DMS 273 treated with DMSO at 0.1 percent for 48 hours (cell line): ENCODE measurements around the gene SUGCT.
"Not testable (repeated sequence)": the region's sequence is repeated elsewhere in the genome, so short reads cannot be mapped to it uniquely, and the experiment has no call there.

Source experiments
- DNase-seq: peaks from one replicate; lab custom pipeline; 2025; lab: John Stamatoyannopoulos, UW

Gene SUGCT

DNA sequence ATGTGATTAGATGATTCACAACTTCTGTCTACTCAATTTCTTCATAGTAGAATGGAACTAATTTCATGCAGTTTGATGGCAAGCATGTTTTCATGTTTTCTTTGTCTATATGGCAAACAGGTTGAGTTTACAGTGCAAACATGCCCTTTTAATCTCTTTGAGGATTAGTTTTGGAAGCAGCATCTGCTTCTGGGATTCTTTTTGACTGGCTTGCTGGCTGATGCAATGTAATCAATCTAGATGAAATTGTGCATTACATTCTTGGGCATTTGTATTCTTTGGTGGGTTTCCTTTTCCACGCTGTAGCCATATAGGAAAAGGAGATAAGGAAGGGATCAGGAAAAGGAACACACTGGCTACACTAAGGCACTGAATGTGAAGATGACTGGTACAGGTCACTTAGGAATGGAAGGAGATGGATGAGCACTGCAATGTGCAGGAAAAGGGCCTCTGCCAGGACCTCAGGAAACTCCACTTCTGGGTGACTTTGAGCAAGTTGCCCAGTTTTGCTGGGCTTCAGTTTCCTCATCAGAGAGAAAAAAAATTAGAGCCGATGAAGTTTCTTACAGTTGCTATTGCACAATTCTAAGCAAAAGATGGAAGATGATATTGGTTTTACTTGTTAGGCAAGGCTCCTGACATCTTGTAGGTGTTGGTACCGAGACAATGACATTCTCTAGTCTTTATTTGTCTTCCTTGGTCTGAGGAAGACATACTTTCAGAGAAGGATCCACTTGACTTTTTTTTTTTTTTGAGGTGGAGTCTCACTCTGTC is 269.1 kb downstream of the SUGCT start:
- no peak for DNase-seq

DNA sequence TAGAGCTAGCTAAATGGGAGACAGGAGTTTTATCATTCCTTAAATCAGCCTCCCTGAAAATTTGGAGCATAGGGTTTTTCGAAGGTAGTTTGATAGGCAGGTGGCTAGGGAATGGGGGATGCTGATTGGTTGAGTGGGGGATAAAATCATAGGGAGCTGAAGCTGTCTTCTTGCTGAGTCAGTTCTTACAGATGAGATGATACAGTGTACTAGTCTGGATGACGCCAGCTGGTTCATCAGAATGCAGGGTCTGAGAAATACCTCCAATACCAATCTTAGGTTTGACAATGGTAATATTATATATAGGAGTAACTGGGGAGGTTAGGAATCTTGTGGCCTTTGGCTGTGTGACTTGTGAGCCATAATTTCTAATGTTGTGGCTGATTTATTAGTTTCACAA is 271.2 kb downstream of the SUGCT start:
- no peak for DNase-seq

DNA sequence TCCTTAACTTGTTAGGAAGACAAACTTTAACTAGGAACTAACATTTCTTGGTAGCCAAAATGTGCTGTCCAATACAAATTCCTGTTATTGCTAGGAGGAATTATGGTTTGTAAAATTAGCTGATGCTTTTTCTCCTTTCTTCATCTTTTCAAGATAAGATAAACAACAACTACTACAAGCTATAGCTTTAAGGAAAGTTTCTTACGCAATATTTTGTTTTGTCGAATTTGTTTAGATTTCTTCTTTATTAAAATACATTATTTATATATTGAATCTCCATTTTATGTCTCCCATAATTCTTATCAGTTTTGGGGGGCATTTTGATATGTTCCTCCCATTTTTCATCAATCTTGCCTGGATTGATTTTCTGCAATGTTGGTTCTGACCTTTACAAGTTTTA is 277.5 kb downstream of the SUGCT start:
- DNase-seq: no peak

DNA sequence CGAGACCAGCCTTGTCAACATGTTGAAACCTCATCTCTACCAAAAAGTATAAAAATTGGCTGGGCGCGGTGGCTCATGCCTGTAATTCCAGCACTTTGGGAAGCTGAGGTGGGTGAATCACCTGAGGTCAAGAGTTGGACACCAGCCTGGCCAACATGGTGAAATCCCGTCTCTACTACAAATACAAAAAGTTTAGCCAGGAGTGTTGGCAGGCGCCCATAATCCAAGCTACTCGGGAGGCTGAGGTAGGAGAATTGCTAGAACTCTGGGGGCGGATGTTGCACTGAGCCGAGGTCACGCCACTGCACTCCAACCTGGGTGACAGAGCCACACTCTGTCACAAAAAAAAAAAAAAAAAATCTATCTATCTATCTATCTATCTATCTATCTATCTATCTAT is 279.9 kb downstream of the SUGCT start:
- DNase-seq: not testable (repeated sequence)

DNA sequence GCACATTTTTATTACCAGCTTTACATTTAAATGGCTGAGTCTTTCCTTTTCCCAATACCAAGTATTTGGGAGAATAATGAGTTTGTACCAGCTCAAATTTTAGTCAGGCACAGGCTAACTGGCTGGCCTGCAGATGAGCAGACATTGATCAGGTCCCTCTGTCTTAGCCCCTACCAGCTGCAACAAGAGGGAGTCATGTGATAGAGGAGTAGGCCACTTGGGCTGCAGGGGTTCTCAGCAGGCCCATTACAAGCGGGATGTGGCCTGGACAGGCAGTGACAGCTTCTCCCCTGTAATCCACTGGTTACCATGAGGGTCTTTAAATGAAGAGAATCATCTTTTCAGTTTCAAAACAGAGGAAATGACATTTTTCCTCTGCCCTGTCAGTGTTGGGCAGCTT is 283.6 kb downstream of the SUGCT start:
- no peak for DNase-seq

DNA sequence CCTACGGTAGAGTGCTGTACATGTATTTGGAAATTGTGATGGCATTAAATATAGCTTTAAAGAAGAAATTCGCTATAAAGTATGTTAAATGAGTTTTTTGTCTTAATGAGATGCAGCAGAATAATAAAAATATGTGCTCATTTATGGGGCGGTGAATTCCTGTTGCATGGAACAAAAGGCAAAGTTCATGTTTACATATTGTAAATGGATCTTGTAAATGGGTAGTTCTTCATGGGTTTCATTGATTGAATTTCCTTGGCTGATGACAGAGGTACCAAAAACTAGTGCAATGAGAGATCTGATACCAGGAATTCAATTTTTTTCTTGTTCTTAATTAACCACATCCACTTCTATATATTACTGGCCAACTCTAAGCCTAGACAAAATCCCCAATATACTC is 284.2 kb downstream of the SUGCT start:
- DNase-seq: no peak

DNA sequence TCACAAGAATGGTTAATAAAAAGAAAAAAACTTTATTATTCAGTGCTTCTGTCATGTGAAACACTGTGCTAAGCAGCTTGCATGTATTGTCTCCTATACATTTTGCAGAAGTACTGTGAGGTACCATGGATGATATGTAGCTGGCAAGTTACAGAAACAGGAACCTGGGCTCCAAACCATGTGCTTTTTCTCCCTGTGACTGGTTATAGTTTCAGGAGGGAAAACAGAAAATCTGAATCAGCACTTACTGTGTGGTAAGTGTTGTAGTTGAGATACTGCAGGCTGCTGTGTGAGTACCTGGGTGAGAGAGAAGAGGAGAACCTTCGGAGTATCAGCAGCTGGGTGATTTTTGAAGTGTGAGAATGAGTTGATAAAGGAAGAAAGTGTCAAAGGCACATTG is 285.0 kb downstream of the SUGCT start:
- DNase-seq: no peak

DNA sequence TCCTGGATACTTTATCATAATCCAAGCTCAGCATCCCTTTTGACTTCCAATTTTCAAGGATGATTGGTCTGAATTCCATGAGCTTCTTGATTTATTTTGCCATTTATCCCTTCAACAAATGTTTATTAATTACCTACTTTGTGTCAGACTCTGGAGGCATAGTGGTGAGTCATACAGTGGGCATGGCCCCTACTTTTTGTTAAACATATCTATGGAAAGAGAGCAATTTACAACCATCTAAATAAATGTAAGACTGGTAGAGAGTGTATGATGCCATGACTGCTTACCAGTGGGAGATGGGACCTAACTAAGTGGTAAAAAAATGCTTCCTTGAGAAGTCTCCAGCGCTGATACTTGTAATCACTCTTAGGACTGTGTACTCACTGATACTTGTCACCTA is 286.6 kb downstream of the SUGCT start:
- no peak for DNase-seq

DNA sequence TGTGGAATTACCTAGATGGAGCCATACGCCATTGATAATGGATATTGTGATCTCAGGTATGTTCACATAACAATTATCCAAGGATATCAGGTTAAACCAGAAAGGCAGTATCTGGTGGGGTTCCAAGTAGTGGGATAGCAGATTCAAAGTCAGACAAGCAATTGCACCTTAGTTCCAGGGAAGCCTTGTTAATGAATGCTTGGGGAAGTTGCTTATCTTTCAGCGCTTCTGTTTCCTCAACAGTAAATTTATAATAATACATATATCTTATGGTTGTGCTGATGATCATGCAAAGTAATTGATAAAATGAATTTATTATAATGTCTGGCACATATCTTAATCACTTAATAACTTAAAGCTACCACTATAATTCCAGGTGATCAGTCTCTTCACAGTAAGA is 290.9 kb downstream of the SUGCT start:
- DNase-seq: no peak

DNA sequence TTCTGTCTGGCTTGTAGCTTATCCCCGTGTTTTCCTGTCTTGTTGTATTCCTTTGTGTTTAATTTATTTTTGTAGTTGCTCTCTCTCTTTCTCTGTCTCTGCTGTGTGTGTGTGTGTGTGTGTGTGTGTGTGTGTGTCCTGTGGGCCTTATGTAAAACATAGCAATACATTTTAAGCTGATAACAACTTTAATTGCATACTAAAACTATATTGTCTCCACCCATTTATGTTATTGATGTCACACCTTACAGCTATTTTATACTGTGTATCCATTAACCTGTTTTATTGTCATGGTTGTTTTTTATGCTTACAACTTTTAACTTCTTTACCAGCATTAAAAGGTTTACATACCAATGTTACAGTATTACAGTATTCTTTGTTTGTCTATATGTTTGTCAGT is 293.6 kb downstream of the SUGCT start:
- no peak for DNase-seq

DNA sequence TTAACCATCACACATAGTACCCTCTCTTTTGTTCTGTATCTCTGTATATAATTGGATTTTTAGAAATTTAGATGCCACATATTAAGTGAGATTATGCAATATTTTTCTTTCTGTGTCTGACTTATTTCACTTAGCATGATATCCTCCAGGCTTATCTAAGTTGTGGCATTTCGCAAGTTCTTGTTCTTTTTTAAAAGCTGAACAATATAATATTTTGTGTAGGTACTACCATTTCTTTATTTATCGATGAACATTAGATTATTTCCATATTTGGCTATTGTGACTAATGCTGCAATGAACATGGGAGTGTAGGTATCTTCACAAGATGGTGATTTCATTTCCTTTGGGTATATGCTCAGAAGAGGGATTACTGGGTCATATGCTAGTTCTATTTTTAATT is 295.0 kb downstream of the SUGCT start:
- no peak for DNase-seq

DNA sequence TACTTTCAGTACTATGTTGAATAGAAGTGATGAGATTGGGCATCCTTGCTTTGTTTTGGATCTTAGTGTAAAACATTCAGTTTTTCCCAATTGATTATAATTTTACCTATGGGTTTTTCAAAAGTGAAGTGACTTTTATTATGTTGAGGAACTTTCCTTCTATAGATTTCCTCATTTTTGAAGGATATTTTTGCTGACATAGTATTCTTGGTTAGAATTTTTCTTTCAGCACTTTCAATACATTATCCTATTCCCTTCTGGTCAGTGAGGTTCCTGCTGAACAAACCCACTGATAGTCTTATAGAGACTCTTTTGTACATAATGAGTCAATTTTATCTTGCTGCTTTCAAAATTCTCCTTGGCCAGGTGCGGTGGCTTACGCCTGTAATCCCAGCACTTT is 297.2 kb downstream of the SUGCT start:
- DNase-seq: no peak

DNA sequence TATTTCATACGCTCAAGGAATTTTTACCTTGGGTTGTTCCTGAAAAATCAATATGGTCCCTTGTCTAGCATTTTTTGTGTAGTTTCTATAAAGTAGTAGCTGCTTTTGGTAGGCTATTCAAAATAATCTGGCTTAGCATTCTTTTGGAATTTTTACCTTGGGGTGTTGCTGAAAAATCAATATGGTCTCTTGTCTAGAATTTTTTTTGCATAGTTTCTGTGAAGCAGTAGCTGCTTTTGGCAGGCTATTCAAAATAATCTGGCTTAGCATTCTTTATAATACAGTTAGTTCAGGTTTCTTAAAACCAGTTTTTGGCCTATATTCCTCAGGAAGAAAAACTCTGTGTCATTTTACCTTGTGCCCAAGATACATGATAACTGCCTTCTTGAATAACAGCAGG is 301.9 kb downstream of the SUGCT start:
- no peak for DNase-seq

DNA sequence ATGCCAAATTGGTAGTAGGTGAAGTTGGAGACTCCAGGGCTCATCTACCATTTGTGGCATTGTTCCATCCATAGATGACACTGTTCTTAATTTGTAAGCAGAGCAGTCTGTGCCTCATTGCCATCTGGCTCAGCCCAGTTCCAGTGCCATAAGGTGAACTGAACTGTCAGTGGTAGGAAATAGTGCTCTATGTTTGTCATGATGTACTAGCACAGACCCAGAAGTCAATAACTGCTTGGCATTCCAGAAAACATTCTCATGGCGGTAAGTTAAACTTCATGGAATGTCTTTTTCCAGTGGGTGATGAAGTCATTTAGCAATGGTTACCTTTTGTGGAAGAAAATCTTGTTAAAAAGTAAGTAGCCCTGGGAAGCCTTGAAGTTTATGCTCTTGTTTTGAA is 302.7 kb downstream of the SUGCT start:
- DNase-seq: peak; percentile 56

DNA sequence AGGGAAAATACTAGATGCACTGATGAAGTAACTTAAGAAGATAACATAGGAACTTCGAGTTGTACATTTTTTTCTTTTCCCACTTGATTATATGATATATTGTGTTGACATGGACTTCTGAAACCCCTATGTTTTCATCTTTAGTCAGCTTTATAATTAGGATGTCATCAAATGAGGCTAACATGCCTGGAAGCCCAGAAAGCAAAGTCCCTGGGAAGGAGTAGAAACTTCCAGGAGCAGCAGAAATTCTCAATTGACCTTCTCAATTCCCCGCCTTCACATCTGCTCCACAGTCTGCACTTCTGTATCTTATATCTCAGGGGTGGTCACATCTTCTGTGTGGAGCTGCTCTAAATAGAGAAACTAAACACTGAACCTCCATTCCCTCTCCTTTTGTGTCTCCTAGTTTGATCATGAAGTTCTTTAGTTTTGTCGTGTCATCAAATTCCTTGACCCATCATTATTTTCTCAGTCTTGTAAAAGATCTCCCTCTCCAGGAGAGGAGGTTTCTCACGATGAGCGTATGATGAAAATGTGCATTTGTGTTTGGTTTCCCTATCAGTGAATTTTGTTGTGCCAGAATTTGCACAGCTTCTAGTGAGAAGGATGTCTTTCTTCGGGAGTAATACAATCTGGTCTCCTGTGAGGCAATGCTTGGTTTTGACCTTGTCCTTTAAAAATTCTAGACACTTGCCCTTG is 303.3 kb downstream of the SUGCT start:
- DNase-seq: no peak

DNA sequence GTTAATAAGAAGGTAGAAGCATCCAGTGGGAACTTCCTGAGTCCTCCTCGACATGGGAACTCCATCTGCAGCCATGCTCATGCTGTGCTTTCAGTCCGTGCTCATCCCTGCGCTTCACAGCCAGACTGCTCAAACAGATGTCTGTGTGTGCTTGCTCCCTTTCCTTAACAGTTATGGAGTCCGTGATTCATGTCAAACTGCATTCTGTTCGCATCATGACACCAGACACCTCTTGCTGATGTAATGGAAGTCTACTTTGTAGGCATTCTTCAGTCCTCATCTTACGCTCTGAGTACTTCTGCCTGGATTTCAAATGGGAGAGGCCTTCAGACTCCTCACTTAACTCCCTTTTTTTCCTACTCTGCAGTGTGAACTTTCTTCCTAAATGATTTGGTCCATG is 304.9 kb downstream of the SUGCT start:
- no peak for DNase-seq

DNA sequence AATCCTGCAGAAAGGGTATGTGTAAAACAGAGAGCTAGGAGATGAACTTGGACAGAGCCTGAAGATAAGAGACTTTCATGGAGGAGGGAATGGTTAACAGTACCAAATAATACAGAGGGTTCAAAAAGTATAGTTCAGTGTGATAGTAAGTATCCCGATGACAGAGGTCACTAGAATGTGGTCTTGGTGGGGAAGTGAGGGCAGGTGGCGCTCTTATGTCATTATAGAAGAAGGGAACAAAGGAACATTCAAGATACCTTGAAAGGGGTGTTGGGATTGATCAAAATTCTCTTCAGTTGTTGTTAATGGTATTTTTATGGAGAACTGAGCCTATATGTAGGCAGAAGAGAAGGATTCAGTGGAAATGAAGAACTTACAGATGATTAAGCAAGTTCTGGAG is 312.5 kb downstream of the SUGCT start:
- no peak for DNase-seq

DNA sequence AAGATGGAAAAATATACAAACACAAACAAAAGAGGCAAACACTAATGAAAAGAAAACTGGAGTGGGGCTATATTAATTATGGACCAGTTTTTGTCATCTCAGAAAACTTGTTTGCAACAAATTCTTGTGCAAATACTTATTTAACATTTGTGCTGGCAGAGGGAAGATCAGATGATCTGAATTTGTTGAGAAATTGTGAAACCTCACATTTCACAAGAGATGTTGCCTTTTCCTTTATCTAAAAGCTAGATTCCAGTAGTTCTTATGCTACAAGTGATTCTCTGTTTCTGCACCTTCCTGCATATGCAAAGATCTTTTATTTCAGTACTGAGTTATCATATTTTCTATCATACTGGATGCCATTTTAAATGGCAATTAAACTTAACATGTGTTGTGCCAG is 320.7 kb downstream of the SUGCT start:
- no peak for DNase-seq

DNA sequence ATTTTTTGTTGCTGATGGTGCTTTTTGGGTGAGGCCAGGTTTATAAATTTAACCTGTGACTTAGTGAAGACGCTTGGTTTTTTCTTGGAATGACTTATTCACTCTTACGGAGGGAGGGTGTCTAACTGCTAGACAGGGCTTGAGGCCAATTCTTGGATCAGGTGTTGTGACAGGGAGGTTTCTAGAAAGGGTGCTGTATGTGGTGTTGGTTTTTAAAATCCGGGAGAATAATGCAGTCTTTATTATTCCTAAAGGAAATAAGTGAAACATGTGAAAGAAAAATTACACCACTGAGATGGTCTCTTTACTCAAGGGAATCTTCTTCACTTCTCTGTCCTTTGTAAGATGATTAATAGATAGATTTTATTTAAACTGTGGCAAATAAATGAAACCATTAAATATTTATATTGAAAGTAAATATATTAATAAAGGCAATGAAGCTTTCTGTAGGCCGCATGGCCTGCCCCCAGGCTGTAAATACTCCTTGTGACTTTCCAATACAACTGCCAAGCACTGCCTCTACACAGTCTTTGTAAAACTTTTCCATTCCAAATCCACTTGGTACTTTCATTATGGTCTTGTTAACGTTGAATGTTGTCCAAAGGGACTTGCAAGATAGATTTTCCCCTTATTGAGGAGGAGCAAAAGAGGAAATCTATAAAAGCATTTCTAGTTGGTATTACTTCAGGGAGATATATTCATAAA is 323.1 kb downstream of the SUGCT start:
- no peak for DNase-seq

DNA sequence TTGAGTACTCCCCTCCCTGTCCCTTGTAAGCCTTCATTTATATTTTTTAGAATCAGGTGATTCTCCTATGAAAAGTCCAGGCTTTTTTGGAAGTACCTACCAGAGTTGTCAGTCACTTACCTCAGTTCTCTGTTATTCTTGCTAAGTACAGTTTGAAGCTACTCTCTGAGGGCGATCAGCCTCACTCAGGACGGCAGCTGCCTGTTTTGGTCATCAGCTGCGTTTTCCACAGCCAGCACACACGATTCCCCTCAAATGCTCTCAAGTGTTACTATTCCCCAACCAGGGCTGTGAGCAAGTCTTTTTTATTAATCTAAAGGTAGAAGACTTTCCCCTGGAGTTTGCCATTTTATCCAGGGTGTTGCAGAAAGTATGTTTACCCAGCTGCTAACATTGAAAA is 328.6 kb downstream of the SUGCT start:
- no peak for DNase-seq

DNA sequence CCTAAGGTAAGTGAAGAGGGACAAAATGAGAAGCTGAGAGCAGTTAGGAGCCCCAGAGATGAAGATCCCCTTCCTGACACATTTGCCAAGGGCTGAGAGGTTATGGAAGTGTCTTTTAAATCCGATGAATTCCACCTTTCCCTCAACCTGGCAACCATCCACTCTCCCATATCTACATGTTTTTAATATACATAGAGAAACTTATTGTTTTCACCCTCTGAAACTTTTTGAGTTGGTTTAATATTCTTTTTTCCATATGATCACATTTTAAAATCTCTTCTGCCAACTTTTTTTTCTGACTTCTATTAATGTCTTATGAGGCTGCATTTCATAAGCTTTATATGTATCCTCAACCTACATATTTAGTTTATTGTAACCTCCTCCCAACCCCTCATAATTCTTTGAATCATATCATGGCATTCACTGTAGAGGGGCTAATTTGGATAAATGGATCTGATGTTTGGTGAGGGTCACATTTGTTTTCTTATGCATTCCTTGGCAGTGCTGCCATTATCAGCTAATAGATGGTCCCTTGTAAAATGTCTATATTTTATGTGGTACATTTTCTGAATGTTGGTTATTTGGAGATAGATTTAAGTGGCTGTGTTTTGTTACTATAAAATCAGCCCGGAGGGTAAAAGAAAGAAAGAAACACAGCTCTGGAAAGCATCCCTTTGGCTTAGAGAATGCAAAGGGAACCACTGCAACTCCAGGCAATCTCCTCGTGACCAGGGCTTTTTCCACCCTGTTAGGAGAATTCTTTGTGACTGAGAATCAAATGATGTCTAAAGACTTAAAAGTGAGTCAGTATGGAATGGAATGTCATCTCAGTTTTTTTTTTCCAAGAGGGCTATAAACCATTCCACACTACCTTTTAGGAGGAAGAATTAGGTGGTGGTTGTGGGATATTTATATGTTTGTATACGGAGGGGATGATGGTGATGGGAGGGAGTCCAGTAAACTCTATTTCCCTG is 334.4 kb downstream of the SUGCT start:
- no peak for DNase-seq

DNA sequence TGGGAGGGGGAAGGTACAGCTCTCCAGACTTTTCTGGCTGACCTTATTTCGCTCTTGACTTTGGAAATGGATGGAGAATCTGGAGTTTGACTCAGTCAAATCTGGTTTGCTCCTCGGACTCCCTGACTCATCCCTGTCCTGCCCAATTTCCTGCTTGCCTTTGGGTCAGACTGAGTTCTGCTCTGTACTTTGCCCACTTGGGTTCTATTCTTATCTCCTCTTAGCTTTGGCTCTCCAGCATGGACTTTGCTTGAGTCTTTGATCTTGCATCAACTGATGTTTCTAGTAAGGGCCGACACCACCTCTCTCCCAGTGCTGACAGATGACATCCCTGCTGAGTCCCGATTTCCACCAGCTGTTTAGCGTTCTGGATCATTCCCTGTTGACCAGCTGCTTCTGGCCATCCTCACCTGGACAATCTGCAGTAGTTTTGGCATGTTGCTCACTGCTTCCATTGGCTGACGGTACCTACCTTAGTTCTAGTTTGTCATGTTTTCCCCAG is 335.3 kb downstream of the SUGCT start:
- DNase-seq: no peak
